ENCODE data around the gene SUDS3. TPM values are rescaled to one million over a fixed set of nuclear protein-coding genes. Genes with fewer than 3 reads are reported as not detected.

Gene SUDS3
- total RNA-seq, 6 experiments from 2014 or later, result 9.7 to 15.9 (median 13.6) TPM

DNA sequence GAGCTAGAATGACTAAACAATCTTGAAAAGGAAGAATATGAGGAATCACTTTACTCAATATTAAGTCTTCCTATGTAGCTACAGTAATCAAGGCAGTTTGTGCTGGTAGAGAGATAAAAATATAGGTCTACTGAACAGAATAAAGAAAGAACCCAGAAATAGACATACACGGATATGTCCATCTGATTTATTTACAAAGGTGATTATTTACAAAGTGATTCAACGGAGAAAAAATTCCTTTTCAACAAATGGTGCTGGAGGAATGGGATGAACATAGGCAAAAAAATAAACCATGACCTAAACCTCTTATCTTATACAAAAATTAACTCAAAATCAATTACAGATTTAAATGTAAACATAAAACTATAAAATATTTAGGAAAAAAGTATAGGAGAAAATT lies 40.2 kb upstream of the SUDS3 start:
- 28% methylated on average over 2 of the region's 2 CpGs for WGBS (ENCODE audit: insufficient coverage, low coverage, low lambda C conversion rate, missing lambda C conversion rate)
- no peak for TF ChIP-seq POLR2A (IDR thresholded peaks at IDR 0.05)
- TF ChIP-seq, protein P1, sequence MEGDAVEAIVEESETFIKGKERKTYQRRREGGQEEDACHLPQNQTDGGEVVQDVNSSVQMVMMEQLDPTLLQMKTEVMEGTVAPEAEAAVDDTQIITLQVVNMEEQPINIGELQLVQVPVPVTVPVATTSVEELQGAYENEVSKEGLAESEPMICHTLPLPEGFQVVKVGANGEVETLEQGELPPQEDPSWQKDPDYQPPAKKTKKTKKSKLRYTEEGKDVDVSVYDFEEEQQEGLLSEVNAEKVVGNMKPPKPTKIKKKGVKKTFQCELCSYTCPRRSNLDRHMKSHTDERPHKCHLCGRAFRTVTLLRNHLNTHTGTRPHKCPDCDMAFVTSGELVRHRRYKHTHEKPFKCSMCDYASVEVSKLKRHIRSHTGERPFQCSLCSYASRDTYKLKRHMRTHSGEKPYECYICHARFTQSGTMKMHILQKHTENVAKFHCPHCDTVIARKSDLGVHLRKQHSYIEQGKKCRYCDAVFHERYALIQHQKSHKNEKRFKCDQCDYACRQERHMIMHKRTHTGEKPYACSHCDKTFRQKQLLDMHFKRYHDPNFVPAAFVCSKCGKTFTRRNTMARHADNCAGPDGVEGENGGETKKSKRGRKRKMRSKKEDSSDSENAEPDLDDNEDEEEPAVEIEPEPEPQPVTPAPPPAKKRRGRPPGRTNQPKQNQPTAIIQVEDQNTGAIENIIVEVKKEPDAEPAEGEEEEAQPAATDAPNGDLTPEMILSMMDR (IDR thresholded peaks at IDR 0.05), result no peak
- H3K9me3 ChIP-seq, result no peaks in the 10 kb centered on the region
- H3K36me3 ChIP-seq, result no peaks in the 10 kb centered on the region
- ATAC-seq (peak in 1 of 4 donors; percentile 64), DNase-seq (no peak)
- no peak overlapping the region for H3K27ac ChIP-seq
- H3K4me1 ChIP-seq, result no peaks in the 10 kb centered on the region
- no peak overlapping the region for H3K4me3 ChIP-seq
- intact Hi-C loops (cut with DNase I), result no loop called here
- H3K27me3 ChIP-seq, result no peaks in the 10 kb centered on the region

DNA sequence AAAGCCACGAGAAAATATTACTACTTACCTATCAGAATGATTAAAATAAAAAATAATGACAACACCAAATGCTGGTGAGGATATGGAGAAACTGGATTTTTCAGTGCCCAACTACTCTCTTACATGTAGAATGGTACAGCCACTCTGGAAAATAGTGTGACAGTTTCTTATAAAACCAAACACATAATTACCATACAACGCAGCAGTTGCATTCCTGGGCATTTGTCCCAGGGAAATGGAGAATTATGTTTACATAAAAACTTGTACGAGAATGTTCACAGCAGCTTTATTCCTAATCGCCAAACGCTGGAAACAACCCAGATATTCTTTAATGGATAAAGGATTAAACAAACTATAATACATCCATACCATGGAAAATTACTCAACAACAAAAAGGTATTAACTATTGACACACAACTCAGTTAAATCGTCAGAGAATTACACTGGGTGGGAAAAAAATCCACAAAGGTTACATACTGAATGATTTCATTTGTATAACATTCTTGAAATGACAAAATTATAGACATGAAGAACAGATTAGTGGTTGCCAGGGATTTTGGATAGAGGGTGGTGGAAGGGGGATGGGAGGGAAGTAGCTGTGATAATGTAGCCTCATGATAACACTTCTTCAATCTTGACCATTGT lies 39.0 kb upstream of the SUDS3 start:
- ATAC-seq, result no peak
- H3K4me3 ChIP-seq, result no peak overlapping the region
- H3K9me3 ChIP-seq, result no peaks in the 10 kb centered on the region
- no peaks in the 10 kb centered on the region for H3K36me3 ChIP-seq
- intact Hi-C loops (cut with DNase I), result no loop called here
- 72% methylated on average over 6 of the region's 6 CpGs for WGBS (ENCODE audit: insufficient coverage, low coverage, low lambda C conversion rate, missing lambda C conversion rate)
- no peak overlapping the region for H3K27ac ChIP-seq
- TF ChIP-seq, protein P1 (IDR thresholded peaks at IDR 0.05), result no peak
- no peak for TF ChIP-seq POLR2A (IDR thresholded peaks at IDR 0.05)
- no peak for DNase-seq
- no peaks in the 10 kb centered on the region for H3K4me1 ChIP-seq
- no peaks in the 10 kb centered on the region for H3K27me3 ChIP-seq

DNA sequence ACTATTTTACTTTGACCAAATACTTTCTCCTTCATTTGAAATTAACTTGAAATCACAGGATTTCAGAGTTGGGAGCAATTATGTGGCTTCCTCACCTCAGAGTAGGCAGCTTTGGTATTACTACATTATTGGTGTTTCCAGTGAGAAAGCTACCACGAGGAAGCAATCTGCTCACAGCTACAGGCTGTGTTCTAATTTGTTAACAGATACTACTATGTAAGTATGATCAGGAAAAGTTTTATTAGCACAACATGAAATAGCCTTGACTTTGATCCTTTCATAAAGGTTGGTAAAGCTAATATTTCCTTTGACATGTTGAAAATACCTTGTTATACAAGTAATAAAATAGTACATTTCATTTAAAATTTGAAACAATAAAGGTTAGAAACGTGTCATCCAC lies 34.3 kb upstream of the SUDS3 start:
- no peaks in the 10 kb centered on the region for H3K27me3 ChIP-seq
- TF ChIP-seq, protein P1 (IDR thresholded peaks at IDR 0.05), result no peak
- no peak for TF ChIP-seq POLR2A (IDR thresholded peaks at IDR 0.05)
- intact Hi-C loops (cut with DNase I), result no loop called here
- H3K9me3 ChIP-seq, result no peaks in the 10 kb centered on the region
- H3K4me1 ChIP-seq, result no peaks in the 10 kb centered on the region
- H3K36me3 ChIP-seq, result no peaks in the 10 kb centered on the region
- no peak overlapping the region for H3K4me3 ChIP-seq
- peak in 1 of 4 donors; percentile 43 for ATAC-seq
- no peak for DNase-seq
- 30% methylated on average over 2 of the region's 2 CpGs for WGBS (ENCODE audit: insufficient coverage, low coverage, low lambda C conversion rate, missing lambda C conversion rate)
- H3K27ac ChIP-seq, result no peak overlapping the region

DNA sequence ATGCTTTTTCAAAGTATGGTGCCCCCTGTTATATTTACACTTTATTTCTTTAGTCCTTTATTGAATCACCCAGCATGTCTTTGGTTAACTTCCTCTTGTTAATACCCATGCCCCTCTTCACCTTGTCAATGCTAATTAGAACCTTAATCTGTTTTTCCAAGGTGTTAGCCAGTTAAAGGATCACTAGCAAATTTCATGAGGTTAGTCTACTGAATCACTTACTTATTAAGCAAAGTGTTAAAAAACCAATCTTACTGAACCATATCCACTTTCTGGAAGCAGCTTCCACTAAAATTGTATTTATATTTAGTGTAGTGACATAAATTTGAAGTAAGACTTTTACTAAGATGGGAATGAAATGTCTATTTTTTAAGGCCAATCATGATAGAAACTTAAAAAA lies 31.5 kb upstream of the SUDS3 start:
- TF ChIP-seq, protein P1 (IDR thresholded peaks at IDR 0.05), result no peak
- no peak for TF ChIP-seq POLR2A (IDR thresholded peaks at IDR 0.05)
- Histone ChIP-seq H3K4me1 (no peaks in the 10 kb centered on the region), H3K4me3 (no peak overlapping the region), H3K36me3 (no peaks in the 10 kb centered on the region), H3K27me3 (no peaks in the 10 kb centered on the region), H3K27ac (no peak overlapping the region), H3K9me3 (no peaks in the 10 kb centered on the region)
- intact Hi-C loops (cut with DNase I), result no loop called here
- DNase-seq, result no peak
- ATAC-seq, result no peak

DNA sequence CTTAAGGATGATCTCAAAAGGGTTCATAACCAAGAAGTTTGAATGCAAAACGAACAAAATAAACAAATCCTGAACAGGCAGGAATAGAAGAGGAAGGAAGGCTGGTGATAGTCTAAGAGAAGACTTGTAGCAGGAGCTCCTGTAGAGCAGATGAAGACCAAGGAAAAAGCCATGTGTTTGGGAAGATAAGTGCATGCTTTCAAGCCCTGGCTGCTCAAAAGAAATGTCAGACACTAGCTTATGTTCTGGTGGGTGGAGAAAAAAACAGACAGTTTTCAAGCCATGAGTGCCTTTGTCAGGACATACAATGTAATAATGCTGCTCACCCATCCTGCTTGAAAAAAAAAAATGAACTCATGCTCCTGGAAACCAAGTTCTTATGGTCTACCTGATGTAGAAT lies 31.0 kb upstream of the SUDS3 start:
- WGBS (ENCODE audit: insufficient coverage, low coverage, low lambda C conversion rate, missing lambda C conversion rate), result 19% methylated on average over 1 of the region's 1 CpG
- Histone ChIP-seq H3K9me3 (no peaks in the 10 kb centered on the region), H3K36me3 (no peaks in the 10 kb centered on the region), H3K27me3 (no peaks in the 10 kb centered on the region), H3K4me3 (no peak overlapping the region), H3K4me1 (no peaks in the 10 kb centered on the region), H3K27ac (no peak overlapping the region)
- TF ChIP-seq POLR2A (IDR thresholded peaks at IDR 0.05), result no peak
- TF ChIP-seq, protein P1 (IDR thresholded peaks at IDR 0.05), result no peak
- DNase-seq (no peak), ATAC-seq (no peak)
- intact Hi-C loops (cut with DNase I), result no loop called here

Data from right lobe of liver (tissue), 6 donors.